CD4-positive, alpha-beta T cell treated with Interleukin-21 for 1 hour (primary cell): Measurements from ENCODE around the gene UBAC2.
"Not testable (repeated sequence)": the region's sequence is repeated elsewhere in the genome, so short reads cannot be mapped to it uniquely, and the experiment has no call there.

Experiments used
- DNase-seq: peaks from one replicate; pipeline ENCODE4 v3.0.0-alpha.2; 2020

Gene UBAC2

GRCh38 chr13:99403458-99403971, 202.9 kb downstream of the UBAC2 start:
- peak; percentile 43 for DNase-seq

DNA sequence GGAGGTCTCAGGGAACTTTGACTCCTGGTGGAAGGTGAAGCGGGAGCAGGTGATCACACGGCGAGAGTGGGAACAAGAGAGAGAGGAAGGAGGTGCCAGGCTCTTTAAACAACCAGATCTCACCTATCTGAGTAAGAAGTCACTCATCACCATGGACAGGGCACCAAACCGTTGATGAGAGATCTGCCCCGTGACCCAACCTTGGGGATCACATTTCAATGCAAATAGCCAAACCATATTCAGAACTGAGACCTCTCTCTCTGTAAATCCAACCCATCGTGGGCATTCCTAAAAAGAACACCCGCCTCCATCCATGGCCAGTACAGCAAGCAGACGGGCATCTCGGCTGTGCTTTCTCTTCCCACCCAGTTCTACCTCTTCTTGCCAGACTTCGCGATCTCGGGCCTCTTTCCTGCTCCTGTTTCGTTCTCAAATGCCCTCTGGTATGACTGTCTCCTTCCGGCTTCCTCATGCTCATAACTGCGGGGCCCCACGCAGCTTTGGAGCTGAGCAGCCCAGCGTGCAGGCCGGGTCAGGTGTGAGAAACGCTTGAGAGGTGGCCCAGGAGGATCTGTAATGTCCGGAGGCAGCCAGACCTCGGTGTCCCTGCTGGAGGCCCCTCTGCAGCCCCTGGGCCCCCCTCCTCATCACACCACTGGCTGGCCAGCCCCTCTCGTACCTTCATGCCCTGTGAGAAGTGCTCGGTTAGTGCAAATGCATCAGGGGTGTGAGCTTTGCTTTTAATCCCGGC, 203.5 kb downstream of the UBAC2 start:
- DNase-seq = no peak

- no peak for DNase-seq
Observed at GRCh38 chr13:99405966-99406365, 205.3 kb downstream of the UBAC2 start.

GRCh38 chr13:99406799-99407201, 206.1 kb downstream of the UBAC2 start:
- no peak for DNase-seq

DNA sequence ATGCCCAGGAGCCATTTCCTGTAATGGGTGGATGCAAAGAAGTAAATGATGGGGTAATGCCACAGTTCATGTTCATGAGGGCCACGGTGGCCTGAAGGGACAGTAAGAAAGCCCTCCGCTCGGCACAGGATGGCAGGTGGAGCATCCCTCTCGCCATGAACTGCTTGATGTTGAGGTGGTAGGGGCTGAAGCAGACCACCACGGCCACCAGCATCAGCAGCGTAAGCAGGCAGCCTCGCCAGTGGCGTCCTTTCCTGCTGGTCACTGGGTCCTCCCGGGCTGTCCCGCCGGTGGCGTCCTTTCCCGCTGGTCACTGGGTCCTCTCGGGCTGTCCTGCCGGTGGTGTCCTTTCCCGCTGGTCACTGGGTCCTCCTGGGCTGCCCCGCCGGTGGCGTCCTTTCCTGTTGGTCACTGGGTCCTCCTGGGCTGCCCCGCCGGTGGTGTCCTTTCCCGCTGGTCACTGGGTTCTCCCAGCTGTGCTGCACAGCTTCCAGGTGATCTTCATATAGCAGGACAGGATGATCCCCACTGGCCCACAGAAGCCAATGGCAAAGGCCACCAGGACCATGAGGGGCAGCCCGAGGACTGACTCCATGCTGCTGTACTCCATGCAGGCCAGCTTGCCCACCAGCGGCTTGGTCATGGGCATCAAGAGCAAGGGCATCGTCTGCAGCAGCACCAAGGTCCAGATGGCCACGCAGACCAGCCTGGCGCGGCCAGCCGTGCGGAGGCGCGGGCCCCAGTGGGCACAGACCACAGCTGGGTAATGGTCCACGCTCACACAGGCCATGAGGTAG, 207.4 kb downstream of the UBAC2 start:
- no peak for DNase-seq

- no peak for DNase-seq
Observed at GRCh38 chr13:99408703-99409000, 208.0 kb downstream of the UBAC2 start.

DNA sequence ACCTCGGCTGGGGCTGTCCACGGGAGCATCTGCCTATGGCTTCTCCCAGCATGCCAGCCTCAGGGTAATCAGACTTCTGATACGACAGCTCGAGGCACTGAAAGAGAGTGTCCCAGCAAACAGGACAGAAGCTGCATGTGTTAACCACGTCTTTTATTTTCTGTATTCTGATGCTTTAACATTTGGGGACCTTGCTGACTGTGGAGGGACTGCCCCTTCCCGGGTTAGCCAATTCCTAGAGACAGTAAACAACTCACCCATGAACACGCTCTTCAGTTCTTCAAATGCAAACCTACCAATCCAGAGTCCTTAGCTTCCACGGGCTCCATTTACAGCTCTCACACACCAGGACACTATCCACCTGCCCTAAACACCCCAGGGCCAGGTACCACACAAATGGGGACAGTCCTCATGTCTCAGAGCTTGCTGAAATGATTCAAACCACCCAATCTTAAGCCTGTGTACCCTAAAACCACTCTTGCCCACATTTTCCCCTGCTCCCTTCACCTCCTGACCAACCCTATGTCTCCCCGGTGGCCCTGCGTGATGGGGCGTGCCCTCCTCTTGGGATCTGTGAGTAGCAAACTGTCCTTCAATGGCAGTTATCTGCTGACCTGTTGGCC, 208.9 kb downstream of the UBAC2 start:
- DNase-seq = not testable (repeated sequence)

GRCh38 chr13:99410646-99411475, 210.2 kb downstream of the UBAC2 start:
- DNase-seq = not testable (repeated sequence)

DNA sequence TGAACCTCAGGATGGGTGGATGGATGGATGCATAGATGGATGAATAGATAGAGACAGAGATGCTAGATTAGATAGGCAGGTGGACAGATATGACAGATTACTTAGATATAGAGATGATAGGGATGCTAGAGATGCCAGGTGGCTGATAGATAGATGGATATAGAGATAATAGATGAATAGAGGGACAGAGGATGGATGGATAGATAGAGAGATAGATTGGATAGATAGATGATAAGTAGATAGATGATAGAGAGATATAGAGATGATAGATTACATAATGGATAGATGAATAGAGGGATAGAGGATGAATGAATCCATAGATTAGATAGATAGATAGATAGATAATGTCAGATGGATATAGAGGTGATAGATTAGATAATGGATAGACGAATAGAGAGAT, 212.2 kb downstream of the UBAC2 start:
- no peak for DNase-seq

- no peak for DNase-seq
Observed at GRCh38 chr13:99414048-99414995, 213.7 kb downstream of the UBAC2 start.

GRCh38 chr13:99415014-99415650, 214.5 kb downstream of the UBAC2 start:
- no peak for DNase-seq

DNA sequence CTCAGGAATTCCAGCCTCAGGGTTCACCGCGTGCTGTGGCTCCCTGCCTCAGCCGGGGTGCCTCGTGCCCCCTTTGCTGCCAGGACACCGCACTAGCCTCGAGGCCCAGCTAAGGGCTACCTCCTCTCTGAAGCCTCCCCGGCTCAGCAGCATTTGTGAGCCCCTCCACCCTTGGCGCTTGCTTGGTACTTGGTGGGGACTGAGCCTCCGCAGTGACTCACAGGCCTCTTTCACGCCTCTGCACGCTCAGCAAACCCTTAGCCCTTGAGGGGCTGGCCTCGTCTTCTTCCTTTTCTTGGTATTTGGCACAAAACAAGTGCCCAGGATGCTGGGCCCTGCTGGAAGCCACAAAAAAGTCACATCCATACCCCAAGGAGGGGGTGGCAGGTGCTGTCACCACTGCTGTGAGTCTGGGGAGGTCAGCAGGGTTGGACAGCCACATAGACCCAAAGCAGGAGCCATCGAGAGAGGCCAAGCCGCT, 215.2 kb downstream of the UBAC2 start:
- no peak for DNase-seq

GRCh38 chr13:99416411-99417121, 215.9 kb downstream of the UBAC2 start:
- no peak for DNase-seq

DNA sequence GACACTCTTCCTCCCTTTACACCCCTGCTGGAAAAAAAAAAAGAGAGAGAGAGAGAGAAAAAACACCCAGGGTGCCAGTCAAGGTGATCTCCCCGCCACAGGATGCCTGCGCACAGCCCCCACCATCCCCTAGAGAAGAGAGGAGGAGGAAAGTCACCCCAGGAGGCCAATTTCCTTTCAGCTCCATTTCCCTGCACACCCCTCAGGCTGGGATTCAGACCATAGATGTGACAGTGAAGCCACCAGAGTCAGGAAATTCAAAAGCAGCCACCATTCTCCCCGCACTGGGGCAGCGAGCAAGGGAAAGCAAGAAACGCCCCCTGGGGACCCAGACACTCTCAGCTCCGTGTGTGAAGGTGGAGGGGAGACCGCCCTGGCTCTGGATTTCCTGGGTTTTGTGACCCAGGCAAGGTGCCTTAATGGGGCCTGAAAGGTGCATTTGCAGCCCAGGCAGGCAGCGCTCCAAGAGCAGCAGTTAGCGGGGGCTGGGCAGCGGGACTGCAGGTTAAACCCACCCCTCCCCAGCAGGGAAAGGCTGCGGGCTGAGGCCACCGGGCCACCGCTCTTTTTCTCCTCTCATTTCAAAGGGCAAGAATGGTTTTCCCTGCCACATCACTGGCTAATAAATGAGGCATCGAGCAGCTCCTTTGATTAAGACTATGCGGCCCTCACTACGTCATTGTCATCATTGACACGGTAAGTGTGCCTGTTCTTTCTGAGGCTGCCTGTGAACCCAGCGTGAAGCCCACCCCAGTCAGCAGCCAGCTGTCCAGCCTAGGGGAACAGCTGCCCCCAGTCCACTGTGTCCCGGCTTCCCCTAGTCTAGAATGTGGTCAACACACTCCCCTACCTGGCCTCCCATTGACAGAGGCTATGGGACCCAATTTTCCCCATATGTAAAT, 216.8 kb downstream of the UBAC2 start:
- DNase-seq = no peak

GRCh38 chr13:99418103-99418842, 217.6 kb downstream of the UBAC2 start:
- DNase-seq = no peak

- DNase-seq = no peak
Observed at GRCh38 chr13:99418843-99419140, 218.1 kb downstream of the UBAC2 start.

DNA sequence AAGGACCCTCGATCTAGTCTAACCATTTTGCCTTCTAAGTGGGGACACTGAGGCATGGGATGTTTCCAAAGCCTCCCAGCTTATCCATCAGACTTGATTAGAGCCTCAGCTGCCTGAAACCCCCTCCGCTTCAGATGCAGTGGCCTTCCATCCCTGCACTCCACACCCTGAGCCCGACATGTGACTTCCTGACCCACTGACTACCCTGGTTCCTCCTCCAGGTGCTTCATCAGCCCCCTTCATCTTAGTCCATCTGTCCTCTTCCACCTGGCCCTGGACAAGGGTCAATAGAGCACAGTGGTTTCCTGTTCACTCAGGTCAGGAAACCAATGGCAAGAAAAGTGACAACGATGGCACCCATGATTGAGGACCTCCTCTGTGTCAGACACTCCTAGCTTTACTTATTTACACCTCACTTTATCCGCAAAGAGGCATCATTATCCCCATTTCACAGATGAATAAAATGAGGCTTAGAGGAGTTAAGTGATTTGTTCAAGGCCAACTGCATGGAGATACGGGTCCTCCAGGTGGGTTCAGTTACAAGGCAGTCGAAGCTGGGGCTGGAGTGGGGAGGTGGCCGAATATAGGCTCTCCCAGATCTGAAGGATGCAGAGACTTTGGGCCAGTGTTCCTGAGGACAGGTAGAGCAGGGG, 219.1 kb downstream of the UBAC2 start:
- DNase-seq = no peak

DNA sequence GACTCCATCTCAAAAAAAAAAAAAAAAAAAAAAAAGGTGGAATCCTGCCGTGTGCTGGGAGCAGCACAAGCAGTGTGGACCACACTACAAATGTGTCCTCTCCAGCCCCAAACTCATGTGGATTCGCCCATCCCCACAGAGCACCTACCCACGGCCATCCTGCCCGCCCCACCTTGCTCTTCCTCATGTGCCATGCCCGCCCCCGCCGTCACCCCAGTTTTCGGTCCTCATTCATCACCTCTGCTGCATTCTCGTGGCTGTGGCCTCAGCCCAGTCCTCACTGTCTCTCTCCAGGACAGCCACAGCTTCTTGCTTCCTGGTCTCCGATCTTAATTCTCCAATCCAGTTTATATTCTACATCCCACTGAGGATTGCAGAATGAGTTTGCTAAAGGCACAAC, 220.6 kb downstream of the UBAC2 start:
- DNase-seq = no peak
